Hepatocyte (in vitro differentiated cells): ENCODE data around the gene KLHL42.

ENCODE experiments used
- EZH2 ChIP-seq: fragments of 200-600 bp; sonication (generic); IDR thresholded peaks from 2 replicates; pipeline ENCODE4 v1.6.1; 2016; ENCODE audit warnings: antibody characterized with exemption, mild to moderate bottlenecking, borderline replicate concordance
- EZH2phosphoT487 ChIP-seq: fragments of 200-600 bp; sonication (generic); IDR thresholded peaks from one replicate; pipeline ENCODE4 v1.6.1; 2018; ENCODE audit warnings: antibody characterized with exemption, mild to moderate bottlenecking, low read depth, moderate library complexity; ENCODE audit not compliant: unreplicated experiment, severe bottlenecking
- TF ChIP-seq, protein P1 (sequence below): fragments of 200-600 bp; sonication (generic); IDR thresholded peaks from 2 replicates; pipeline ENCODE4 v1.5.1; 2016; ENCODE audit warnings: antibody characterized with exemption, mild to moderate bottlenecking; ENCODE audit not compliant: poor library complexity

DNA sequence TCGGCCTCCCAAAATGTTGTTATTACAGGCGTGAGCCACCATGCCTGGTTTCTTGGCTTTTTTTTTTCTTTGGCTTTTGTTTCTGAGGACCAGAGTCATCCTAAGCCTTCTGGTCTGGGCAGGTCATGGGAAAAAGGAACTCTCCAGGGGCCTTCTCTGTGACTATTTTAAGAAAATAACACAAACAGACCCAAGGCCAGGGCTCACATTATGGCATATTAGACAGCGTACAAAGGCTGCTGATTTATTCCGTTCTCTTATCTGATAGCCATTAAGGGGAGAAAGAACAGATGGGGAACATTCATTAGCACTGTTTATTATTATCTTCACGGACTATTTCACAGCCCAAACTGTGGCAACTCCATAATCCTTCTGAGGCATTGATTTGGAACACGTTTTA, 28.8 kb downstream of the KLHL42 start:
- TF ChIP-seq, protein P1, sequence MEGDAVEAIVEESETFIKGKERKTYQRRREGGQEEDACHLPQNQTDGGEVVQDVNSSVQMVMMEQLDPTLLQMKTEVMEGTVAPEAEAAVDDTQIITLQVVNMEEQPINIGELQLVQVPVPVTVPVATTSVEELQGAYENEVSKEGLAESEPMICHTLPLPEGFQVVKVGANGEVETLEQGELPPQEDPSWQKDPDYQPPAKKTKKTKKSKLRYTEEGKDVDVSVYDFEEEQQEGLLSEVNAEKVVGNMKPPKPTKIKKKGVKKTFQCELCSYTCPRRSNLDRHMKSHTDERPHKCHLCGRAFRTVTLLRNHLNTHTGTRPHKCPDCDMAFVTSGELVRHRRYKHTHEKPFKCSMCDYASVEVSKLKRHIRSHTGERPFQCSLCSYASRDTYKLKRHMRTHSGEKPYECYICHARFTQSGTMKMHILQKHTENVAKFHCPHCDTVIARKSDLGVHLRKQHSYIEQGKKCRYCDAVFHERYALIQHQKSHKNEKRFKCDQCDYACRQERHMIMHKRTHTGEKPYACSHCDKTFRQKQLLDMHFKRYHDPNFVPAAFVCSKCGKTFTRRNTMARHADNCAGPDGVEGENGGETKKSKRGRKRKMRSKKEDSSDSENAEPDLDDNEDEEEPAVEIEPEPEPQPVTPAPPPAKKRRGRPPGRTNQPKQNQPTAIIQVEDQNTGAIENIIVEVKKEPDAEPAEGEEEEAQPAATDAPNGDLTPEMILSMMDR, result no peak
- TF ChIP-seq EZH2 (no peak), EZH2phosphoT487 (no peak)
